HCT116 (cell line): Measurements from ENCODE around the gene PRRT1B. TPM values are rescaled to one million over a fixed set of nuclear protein-coding genes. Genes with fewer than 3 reads are reported as not detected.

Experiments
- ATAC-seq: fragments of 200-7000 bp; cut with Tn5 transposase; 2 replicates; pipeline ENCODE4 v1.9.1; 2020; ENCODE audit warnings: mild to moderate bottlenecking, moderate library complexity
- BruUV-seq: library from RNA; stranded (reverse); fragments of 400-500 nt; replicated peaks from 2 replicates; lab custom pipeline; 2021; lab: Mats Ljungman, UMichigan
- CTCF ChIA-PET: fragments of 300-600 bp; sonication (Branson Sonifier 250); formaldehyde crosslinking; loops from one replicate; lab custom pipeline; 2021; ENCODE audit warnings: antibody characterized with exemption; lab: Charles Lee
- POLR2A ChIA-PET: fragments of 300-600, 350-600 bp; sonication (Branson Sonifier 250); formaldehyde crosslinking; loops from one replicate; lab custom pipeline; 2021; ENCODE audit warnings: antibody characterized with exemption; lab: Charles Lee
- RAD21 ChIA-PET, 2 experiments: fragments of 300-600 bp; sonication (Branson Sonifier 250); formaldehyde crosslinking; loops; one replicate each; lab custom pipeline; 2023; ENCODE audit warnings: low total read pairs in 2 of 2; ENCODE audit not compliant: uncharacterized antibody in 2 of 2, unreplicated experiment in 2 of 2, low non-redundant PET in 1 of 2; lab: Charles Lee
- DNase-seq: peaks from one replicate; pipeline ENCODE4 v3.0.0-alpha.2; 2010; ENCODE audit warnings: low read depth, low spot score
- H2AFZ ChIP-seq: fragments of 200-600 bp; shearing (Covaris generic), sonication (generic); 2 replicates; pipeline ENCODE4 v1.6.1; 2017; ENCODE audit warnings: low read depth, mixed run types, mixed read lengths, antibody characterized with exemption, low read length; ENCODE audit not compliant: poor library complexity, severe bottlenecking
- H3K27ac ChIP-seq: 2 replicates; pipeline ENCODE4 v1.5.1; 2012; ENCODE audit warnings: low read depth, low read length
- H3K27me3 ChIP-seq: fragments of 200-600 bp; sonication (generic); 2 replicates; pipeline ENCODE4 v1.6.1; 2016; ENCODE audit warnings: mixed run types, low read length, mixed read lengths; ENCODE audit not compliant: insufficient read depth
- H3K36me3 ChIP-seq, 2 experiments: fragments of 200-500 bp in 1 of 2; fragments of 200-600 bp in 1 of 2; sonication (Bioruptor generic) in 1 of 2; sonication (generic) in 1 of 2; 2 replicates each; pipeline versions ENCODE4 v1.5.1 to v1.6.1; 2014 to 2016; ENCODE audit warnings: low read length in 2 of 2, inconsistent platforms in 1 of 2, mixed read lengths in 1 of 2, mixed run types in 1 of 2; ENCODE audit not compliant: insufficient read depth in 2 of 2, control insufficient read depth in 1 of 2
- H3K4me1 ChIP-seq, 2 experiments: fragments of 200-600 bp in 1 of 2; sonication (generic) in 1 of 2; 2 replicates each; pipeline versions ENCODE4 v1.5.1 to v1.6.1; 2012 to 2017; ENCODE audit warnings: low read length in 2 of 2, inconsistent platforms in 1 of 2, mild to moderate bottlenecking in 1 of 2, mixed read lengths in 1 of 2, mixed run types in 1 of 2, moderate library complexity in 1 of 2; ENCODE audit not compliant: insufficient read depth in 2 of 2, control insufficient read depth in 1 of 2
- H3K4me2 ChIP-seq: fragments of 200-600 bp; sonication (generic); 2 replicates; pipeline ENCODE4 v1.6.1; 2017; ENCODE audit warnings: mixed run types, low read length, mixed read lengths
- H3K4me3 ChIP-seq, 2 experiments: fragments of 200-600 bp in 1 of 2; sonication (generic) in 1 of 2; replicated peaks in 1 of 2; 2 replicates each; pipeline ENCODE4 v1.5.1; 2011 to 2016; ENCODE audit warnings: low read length in 2 of 2, control low read depth in 1 of 2, low read depth in 1 of 2, mild to moderate bottlenecking in 1 of 2, mixed read lengths in 1 of 2, mixed run types in 1 of 2
- H3K79me2 ChIP-seq: fragments of 200-600 bp; sonication (generic); 2 replicates; pipeline ENCODE4 v1.6.1; 2017; ENCODE audit warnings: mild to moderate bottlenecking, mixed run types, low read length, moderate library complexity, mixed read lengths; ENCODE audit not compliant: insufficient read depth
- H3K9ac ChIP-seq: fragments of 200-600 bp; sonication (generic); 2 replicates; pipeline ENCODE4 v1.6.1; 2016; ENCODE audit warnings: low read length, mixed read lengths
- H3K9me2 ChIP-seq: fragments of 200-600 bp; sonication (generic), shearing (Covaris generic); 2 replicates; pipeline ENCODE4 v1.6.1; 2017; ENCODE audit warnings: mixed run types, mild to moderate bottlenecking, moderate library complexity; ENCODE audit not compliant: insufficient read depth
- H3K9me3 ChIP-seq, 2 experiments: fragments of 200-500 bp in 1 of 2; fragments of 200-600 bp in 1 of 2; sonication (Bioruptor generic) in 1 of 2; sonication (generic) in 1 of 2; 2 replicates each; pipeline ENCODE4 v1.6.1; 2014 to 2017; ENCODE audit warnings: low read length in 2 of 2, mixed read lengths in 2 of 2, inconsistent platforms in 1 of 2, low read depth in 1 of 2, mild to moderate bottlenecking in 1 of 2, mixed run types in 1 of 2, moderate library complexity in 1 of 2; ENCODE audit not compliant: control insufficient read depth in 1 of 2, insufficient read depth in 1 of 2
- H4K20me1 ChIP-seq: fragments of 200-600 bp; sonication (generic), shearing (Covaris generic); 2 replicates; pipeline ENCODE4 v1.6.1; 2017; ENCODE audit warnings: mixed run types, mild to moderate bottlenecking, moderate library complexity; ENCODE audit not compliant: insufficient read depth
- EGR1 ChIP-seq: IDR thresholded peaks from 2 replicates; pipeline ENCODE4 v1.6.1; 2012; ENCODE audit warnings: low read depth
- POLR2AphosphoS5 ChIP-seq: IDR thresholded peaks from 2 replicates; pipeline ENCODE4 v1.6.1; 2011; ENCODE audit warnings: mild to moderate bottlenecking, low read depth, low read length, moderate library complexity
- SIN3A ChIP-seq: IDR thresholded peaks from 2 replicates; pipeline ENCODE4 v1.6.1; 2012; ENCODE audit warnings: low read depth
- SP1 ChIP-seq: IDR thresholded peaks from 2 replicates; pipeline ENCODE4 v1.6.1; 2012; ENCODE audit warnings: low read depth
- TCF7L2 ChIP-seq: IDR thresholded peaks from 2 replicates; pipeline ENCODE4 v1.7.0; 2011; ENCODE audit warnings: borderline replicate concordance, inconsistent platforms; ENCODE audit not compliant: insufficient read depth, insufficient read length; ENCODE audit errors: extremely low read depth
- ZNF274 ChIP-seq: fragments of 200-500 bp; sonication (Bioruptor generic); IDR thresholded peaks from 2 replicates; pipeline ENCODE4 v1.6.1; 2014; ENCODE audit warnings: mild to moderate bottlenecking, low read depth, low read length, inconsistent platforms
- intact Hi-C: fragments of 100-400 bp; cut with micrococcal nuclease; formaldehyde crosslinking; loops from 2 replicates; pipeline ENCODE4 v1.10.0; 2022
- total RNA-seq: library from RNA; stranded (reverse); gene quantifications from one replicate; pipeline ENCODE4 v1.2.1, GENCODE V29; 2021; ENCODE audit not compliant: unreplicated experiment

PRRT1B gene
- total RNA-seq, 1 experiment from 2014 or later: not detected

GRCh38 chr9:131523451-131524435 lies 21.6 kb upstream of the PRRT1B start (continued):
- no peak for TF ChIP-seq TCF7L2

DNA sequence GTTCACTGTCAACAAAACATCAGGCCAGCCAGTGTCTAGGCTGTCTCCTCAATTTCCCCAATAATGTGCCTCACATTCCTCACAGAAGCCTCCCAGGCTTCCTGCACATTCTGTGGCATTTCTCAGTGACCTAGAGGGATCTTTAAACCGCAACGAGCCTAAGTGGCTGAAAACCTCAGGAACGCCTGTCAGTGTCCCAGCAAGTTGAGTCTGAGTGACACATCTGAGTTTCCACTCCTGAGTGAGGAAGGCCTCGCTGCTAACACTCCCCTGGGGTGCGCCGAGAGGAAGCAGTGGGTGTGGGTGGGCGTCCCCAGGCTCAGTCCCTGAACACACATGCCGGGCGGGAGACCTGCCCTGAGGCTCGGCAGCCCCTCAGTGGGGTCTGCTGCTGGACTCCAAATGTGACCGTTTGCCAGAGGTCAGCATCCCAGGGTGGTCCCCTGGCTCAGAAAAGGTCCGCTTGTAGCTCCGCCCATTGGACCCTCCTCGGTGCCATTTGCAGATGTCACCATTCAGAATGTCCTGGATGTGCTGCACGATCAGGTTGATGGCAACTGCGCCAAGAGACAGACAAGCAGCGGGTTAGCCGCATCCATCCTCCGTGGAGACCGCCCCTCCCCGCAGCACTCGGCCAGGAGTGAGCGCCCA lies 20.5 kb upstream of the PRRT1B start:
- POLR2A ChIA-PET: no interaction called here
- H3K9me2 ChIP-seq: no peaks in the 10 kb centered on the region
- DNase-seq (no peak), ATAC-seq (no peak)
- H3K4me1 ChIP-seq: peaks cover 0 to under 1% of the 10 kb centered on the region in 2 experiments; a peak in 1 of 4 replicates
- no peak overlapping the region for H3K27ac ChIP-seq
- H3K9me3 ChIP-seq: no peaks in the 10 kb centered on the region
- RAD21 ChIA-PET: no interaction called here
- H3K79me2 ChIP-seq: peaks cover 2% of the 10 kb centered on the region; the same call in 1 of the 2 replicates
- no peak overlapping the region for H3K9ac ChIP-seq
- no TSS peak for BruUV-seq
- H2AFZ ChIP-seq: no peak overlapping the region
- H4K20me1 ChIP-seq: no peaks in the 10 kb centered on the region
- CTCF ChIA-PET: no interaction called here
- no peak overlapping the region for H3K4me2 ChIP-seq
- H3K36me3 ChIP-seq: peaks cover 10 to 24% of the 10 kb centered on the region in 2 experiments; a peak in 3 of 4 replicates
- no peak overlapping the region for H3K4me3 ChIP-seq
- no peak for TF ChIP-seq SP1
- TF ChIP-seq SIN3A: no peak
- no peak for TF ChIP-seq EGR1
- TF ChIP-seq ZNF274: no peak
- no peak for TF ChIP-seq POLR2AphosphoS5
- H3K27me3 ChIP-seq: no peaks in the 10 kb centered on the region
- intact Hi-C loops: no loop called here
